ENCODE results near the gene BACH2. TPM values are rescaled to one million over a fixed set of nuclear protein-coding genes. Genes with fewer than 3 reads are reported as not detected.
A peak's percentile ranks its signal among the peaks of the same experiment; 100 is the strongest.

BACH2 gene
- polyA plus RNA-seq, 1 experiment, result 0.10 TPM

GRCh38 chr6:90192857-90193256 is 103.8 kb downstream of the BACH2 start:
- ChIA-PET CTCF (interaction anchor here (0.9 kb wide), 1 partner anchor 21 kb away, joined by 3 read pairs; no protein-coding TSS in a partner anchor), POLR2A (no interaction called here)
- TF ChIP-seq, protein P1, sequence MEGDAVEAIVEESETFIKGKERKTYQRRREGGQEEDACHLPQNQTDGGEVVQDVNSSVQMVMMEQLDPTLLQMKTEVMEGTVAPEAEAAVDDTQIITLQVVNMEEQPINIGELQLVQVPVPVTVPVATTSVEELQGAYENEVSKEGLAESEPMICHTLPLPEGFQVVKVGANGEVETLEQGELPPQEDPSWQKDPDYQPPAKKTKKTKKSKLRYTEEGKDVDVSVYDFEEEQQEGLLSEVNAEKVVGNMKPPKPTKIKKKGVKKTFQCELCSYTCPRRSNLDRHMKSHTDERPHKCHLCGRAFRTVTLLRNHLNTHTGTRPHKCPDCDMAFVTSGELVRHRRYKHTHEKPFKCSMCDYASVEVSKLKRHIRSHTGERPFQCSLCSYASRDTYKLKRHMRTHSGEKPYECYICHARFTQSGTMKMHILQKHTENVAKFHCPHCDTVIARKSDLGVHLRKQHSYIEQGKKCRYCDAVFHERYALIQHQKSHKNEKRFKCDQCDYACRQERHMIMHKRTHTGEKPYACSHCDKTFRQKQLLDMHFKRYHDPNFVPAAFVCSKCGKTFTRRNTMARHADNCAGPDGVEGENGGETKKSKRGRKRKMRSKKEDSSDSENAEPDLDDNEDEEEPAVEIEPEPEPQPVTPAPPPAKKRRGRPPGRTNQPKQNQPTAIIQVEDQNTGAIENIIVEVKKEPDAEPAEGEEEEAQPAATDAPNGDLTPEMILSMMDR (IDR thresholded peaks at IDR 0.05; ENCODE audit: insufficient read depth, low read depth, low read length), result no peak
- no peak for DNase-seq (ENCODE audit: low read depth)
- Histone ChIP-seq H3K4me3 (ENCODE audit: low read depth, low read length) (no peak overlapping the region), H3K27me3 (ENCODE audit: control insufficient read depth, insufficient read depth, low read length) (no peaks in the 10 kb centered on the region; the same call in 1 of the 2 replicates), H3K36me3 (ENCODE audit: control insufficient read depth, insufficient read depth, low read length) (no peaks in the 10 kb centered on the region)

DNA sequence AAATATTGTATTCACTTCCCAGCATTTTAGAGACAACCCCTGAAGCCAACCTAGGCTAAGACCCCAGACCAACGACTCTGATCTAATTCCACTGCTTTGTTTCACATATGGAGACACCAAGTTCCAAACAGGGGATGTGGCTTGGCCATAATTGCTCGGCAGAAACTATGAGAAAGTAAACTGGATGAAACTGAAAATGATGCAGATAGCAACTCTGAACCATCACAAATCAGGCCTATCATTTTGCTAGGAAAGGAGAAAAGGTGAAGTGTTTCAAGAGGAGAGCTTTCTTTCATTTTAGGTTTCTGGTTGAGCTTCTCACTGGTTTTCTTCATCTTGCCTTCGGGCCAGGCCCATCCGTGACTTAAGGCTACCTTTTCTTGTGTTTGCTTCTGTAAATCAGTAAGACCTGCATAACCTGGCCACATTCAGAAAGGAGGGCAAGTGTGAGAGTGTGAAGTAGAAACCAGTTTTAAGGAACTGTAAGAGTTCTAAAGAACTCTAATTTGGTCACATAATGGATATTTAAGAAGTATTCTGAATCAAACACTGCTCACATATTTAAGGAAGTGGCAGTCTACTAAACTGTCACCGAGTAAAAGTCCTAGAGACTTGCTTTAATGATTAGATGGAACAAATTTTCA is 105.8 kb downstream of the BACH2 start:
- TF ChIP-seq, protein P1 (IDR thresholded peaks at IDR 0.05; ENCODE audit: insufficient read depth, low read depth, low read length), result no peak
- POLR2A ChIA-PET, result no interaction called here
- no peaks in the 10 kb centered on the region; the same call in 1 of the 2 replicates for H3K27me3 ChIP-seq (ENCODE audit: control insufficient read depth, insufficient read depth, low read length)
- H3K36me3 ChIP-seq (ENCODE audit: control insufficient read depth, insufficient read depth, low read length), result no peaks in the 10 kb centered on the region
- CTCF ChIA-PET, result interaction anchor here (1.0 to 1.3 kb wide), 2 partner anchors 11 to 220 kb away, joined by 3 to 4 read pairs; no protein-coding TSS in a partner anchor
- no peak overlapping the region for H3K4me3 ChIP-seq (ENCODE audit: low read depth, low read length)
- DNase-seq (ENCODE audit: low read depth), result no peak

- CTCF ChIA-PET, result interaction anchor here (1.0 to 1.3 kb wide), 2 partner anchors 11 to 220 kb away, joined by 3 to 4 read pairs; no protein-coding TSS in a partner anchor
- TF ChIP-seq, protein P1 (IDR thresholded peaks at IDR 0.05; ENCODE audit: insufficient read depth, low read depth, low read length), result no peak
- DNase-seq (ENCODE audit: low read depth), result no peak
- Histone ChIP-seq H3K27me3 (ENCODE audit: control insufficient read depth, insufficient read depth, low read length) (no peaks in the 10 kb centered on the region; the same call in 1 of the 2 replicates), H3K4me3 (ENCODE audit: low read depth, low read length) (no peak overlapping the region), H3K36me3 (ENCODE audit: control insufficient read depth, insufficient read depth, low read length) (no peaks in the 10 kb centered on the region)
- POLR2A ChIA-PET, result no interaction called here
Measured at GRCh38 chr6:90190131-90190530, 106.5 kb downstream of the BACH2 start.

DNA sequence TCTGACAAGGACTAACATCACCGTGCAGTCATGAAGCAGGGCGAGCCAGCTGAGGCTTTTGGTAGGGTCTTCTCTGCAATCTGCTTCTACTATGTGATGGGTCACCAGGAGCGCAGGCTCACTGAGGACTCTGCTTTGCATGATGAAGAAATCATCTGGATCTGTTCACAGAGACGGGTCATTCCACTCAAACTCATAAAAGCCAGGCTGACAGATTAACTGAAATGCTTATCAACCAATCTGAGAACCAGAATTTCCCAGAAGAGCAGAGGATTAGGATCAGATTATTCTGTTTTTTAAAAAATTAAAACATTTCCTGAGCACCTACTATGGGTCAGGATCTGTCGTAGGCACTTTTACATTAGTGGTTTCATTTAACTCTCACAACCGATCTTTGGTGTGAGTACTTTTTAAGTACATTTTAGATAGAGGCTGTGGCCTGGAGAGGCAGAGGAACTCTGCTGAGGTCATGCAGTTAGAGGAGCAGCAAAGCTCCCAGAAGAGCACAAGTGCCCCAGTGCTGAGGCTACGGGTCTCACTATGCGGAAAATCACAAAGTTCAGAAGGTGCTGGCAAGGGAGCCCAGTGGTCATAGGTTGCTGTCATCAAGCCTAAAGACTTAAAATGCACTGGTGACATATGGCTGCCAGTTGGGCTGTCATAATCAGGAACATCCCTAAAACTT is 109.1 kb downstream of the BACH2 start:
- CTCF ChIA-PET, result interaction anchor here (1.1 to 1.5 kb wide), 2 partner anchors 205 to 247 kb away, joined by 5 read pairs; no protein-coding TSS in a partner anchor
- Histone ChIP-seq H3K36me3 (ENCODE audit: control insufficient read depth, insufficient read depth, low read length) (no peaks in the 10 kb centered on the region), H3K4me3 (ENCODE audit: low read depth, low read length) (no peak overlapping the region), H3K27me3 (ENCODE audit: control insufficient read depth, insufficient read depth, low read length) (no peaks in the 10 kb centered on the region)
- TF ChIP-seq, protein P1 (IDR thresholded peaks at IDR 0.05; ENCODE audit: insufficient read depth, low read depth, low read length), result no peak
- DNase-seq (ENCODE audit: low read depth), result peak; percentile 19
- POLR2A ChIA-PET, result no interaction called here

DNA sequence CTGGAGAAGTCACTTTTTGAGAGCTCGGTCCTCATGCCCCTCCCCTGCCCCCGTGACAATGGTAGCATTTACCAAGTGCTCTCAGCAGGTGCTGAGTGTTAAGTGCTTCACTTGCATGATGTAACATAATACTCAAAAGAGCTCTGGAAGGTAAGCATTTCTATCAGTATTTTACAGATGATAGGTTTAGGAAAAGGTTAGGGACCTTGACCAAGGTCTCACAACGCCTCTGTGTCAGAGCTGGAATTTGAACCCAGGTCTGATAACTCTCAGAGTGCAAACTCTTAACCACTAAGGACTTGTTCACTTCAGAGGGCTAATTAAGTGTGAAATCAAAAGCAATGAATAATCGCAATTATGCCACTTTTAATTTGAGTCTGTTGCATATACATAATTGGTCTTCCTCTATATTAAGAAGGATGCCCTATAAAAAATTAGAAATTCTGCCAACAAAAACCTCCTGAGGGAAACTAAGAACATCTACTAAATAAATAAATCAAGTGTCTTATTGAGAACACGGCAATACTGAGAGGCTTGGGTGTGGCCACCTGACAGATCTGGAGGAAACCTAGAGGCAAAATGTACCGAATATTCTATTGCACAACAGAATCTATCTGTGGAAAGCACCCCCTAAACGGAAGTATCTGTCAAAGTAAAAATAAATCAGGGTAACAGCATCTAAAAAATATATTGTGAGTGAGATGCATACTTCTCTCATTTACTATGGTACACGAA is 109.8 kb downstream of the BACH2 start:
- no peak overlapping the region for H3K4me3 ChIP-seq (ENCODE audit: low read depth, low read length)
- POLR2A ChIA-PET, result no interaction called here
- no peaks in the 10 kb centered on the region for H3K36me3 ChIP-seq (ENCODE audit: control insufficient read depth, insufficient read depth, low read length)
- H3K27me3 ChIP-seq (ENCODE audit: control insufficient read depth, insufficient read depth, low read length), result no peaks in the 10 kb centered on the region
- no peak for DNase-seq (ENCODE audit: low read depth)
- TF ChIP-seq, protein P1 (IDR thresholded peaks at IDR 0.05; ENCODE audit: insufficient read depth, low read depth, low read length), result no peak
- CTCF ChIA-PET, result no interaction called here

Measured in BJ (cell line).